ENCODE results near the gene SSU72.
"Not testable (repeated sequence)": the region's sequence is repeated elsewhere in the genome, so short reads cannot be mapped to it uniquely, and the experiment has no call there.

Gene SSU72

DNA sequence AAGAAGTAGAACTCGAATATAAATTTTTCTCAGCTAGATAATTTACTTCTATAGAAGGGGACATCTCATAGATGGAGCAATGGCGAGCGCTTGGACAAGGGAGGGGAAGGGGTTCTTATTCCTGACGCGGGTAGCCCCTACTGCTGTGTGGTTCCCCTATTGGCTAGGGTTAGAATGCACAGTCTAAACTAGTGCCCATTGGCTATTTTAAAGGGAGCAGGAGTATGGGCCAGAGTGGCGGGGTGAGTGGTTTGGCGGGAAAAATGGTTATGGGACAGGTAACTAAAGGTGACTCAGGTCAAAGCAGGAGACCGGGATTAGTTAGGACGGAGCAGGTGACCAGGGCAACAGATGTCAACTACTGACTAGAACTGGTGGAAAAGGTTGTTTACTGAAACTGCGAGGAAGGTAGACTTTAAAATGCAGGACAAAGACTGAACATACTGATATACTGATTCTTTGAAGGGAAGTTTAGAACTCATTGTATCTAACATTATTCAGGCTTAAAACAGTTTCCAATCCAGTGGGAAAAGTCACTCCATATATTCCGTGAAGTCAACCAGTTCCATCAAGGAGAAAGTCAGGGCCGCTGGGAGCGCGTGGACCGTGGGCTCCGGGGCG lies 63.6 kb downstream of the SSU72 start:
- in situ Hi-C loops (cut with MboI; ENCODE audit: low sequenced_read_pairs): no loop called here

DNA sequence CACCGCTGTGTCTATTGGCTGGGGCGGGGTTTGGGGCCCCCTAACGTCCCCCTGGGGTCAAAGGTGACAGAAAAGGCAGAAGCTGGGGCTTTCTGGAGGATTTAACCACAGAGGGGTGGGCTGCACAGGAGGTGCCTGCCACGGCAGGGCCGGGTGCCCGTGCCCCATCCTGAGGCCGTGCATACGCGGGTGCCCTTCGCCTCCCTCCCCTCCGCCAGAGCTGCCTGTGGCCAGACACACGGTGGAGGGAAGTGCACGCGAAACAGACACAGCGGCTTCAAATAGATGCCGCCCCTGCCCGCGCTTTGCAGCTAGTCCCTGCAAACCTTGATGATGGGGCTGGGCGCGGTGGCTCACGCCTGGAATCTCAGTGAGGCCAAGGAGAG lies 65.2 kb downstream of the SSU72 start:
- in situ Hi-C loops (cut with MboI; ENCODE audit: low sequenced_read_pairs): not testable (repeated sequence)

DNA sequence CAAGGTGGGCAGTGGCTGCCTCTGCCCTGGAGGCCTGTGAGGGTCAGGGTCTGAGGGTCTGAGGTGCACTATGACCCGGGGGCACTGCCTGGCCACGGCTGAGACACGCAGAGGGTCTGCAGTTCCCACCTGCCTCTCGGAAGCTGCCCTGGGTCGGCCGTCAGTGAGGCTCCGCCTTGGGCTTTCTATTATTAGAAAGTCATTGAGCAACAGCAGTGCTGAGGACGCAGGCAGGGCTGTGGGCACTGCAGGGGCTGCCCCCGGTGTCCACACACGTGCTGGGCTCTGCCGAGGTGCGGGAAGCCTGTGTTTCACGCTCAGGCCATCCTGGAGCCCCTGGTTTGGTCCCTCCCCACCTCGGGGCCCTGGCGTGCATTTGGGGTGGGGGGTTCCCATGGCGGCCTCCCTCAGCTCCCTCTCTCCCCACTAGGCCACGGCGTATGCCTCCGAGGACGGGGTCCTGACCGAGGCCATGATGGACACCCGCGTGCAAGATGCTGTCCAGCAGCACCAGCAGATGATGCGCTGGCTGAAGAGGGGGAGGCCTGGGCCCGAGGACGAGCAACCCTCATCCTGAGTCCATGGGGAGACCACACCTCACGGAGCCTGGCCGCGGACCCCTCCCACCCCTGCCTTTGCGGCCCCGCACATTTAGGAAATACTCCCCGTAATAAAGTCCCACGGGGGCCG lies 65.7 kb downstream of the SSU72 start:
- in situ Hi-C loops (cut with MboI; ENCODE audit: low sequenced_read_pairs): not testable (repeated sequence)

DNA sequence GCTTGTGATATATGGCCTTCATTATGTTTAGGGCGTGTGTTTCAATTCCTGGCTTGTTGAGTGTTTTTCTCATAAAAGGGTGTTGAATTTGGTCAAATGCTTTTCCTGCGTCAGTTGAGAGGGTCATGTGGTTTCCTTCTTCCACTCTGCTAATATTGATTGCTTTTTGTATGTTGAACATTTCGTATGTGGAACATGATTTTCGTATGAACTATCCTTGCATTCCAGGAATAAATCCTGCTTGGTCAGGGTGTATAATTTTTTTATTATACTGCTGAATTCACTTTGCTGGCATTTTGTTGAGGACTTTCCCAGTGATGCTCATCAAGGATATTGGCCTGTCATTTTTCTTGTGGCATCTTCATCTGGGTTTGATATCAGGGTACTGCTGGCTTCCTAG lies 67.4 kb downstream of the SSU72 start:
- in situ Hi-C loops (cut with MboI; ENCODE audit: low sequenced_read_pairs): no loop called here

DNA sequence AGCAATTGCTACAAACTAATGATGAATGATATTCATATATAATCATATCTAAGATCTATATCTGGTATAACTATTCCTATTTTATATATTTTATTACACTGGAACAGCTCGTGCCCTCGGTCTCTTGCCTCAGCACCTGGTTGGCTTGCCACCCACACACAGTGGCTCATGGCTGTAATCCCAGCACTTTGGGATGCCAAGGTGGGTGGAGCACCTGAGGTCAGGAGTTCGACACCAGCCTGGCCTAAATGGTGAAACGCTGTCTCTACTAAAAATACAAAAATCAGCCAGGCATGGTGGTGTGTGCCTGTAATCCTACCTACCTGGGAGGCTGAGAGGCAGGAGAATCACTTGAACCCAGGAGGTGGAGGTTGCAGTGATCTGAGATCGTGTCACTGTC lies 68.9 kb downstream of the SSU72 start:
- in situ Hi-C loops (cut with MboI; ENCODE audit: low sequenced_read_pairs): not testable (repeated sequence)

DNA sequence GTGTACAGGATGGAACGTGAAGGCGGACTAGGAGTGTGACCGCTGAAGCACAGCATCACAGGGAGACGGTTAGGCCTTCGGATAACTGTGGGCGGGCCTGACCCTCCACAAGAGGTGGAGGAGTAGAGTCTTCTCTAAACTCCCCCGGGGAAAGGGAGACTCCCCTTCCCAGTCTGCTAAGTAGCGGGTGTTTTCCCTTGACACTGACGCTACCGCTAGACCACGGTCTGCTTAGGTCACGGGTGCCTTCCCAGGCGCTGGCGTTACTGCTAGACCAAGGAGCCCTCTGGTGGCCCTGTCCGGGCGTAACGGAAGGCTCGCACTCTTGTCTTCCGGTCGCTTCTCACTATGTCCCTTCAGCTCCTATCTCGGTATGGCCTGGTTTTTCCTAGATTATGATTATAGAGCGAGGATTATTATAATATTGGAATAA lies 69.3 kb downstream of the SSU72 start:
- in situ Hi-C loops (cut with MboI; ENCODE audit: low sequenced_read_pairs): not testable (repeated sequence)

DNA sequence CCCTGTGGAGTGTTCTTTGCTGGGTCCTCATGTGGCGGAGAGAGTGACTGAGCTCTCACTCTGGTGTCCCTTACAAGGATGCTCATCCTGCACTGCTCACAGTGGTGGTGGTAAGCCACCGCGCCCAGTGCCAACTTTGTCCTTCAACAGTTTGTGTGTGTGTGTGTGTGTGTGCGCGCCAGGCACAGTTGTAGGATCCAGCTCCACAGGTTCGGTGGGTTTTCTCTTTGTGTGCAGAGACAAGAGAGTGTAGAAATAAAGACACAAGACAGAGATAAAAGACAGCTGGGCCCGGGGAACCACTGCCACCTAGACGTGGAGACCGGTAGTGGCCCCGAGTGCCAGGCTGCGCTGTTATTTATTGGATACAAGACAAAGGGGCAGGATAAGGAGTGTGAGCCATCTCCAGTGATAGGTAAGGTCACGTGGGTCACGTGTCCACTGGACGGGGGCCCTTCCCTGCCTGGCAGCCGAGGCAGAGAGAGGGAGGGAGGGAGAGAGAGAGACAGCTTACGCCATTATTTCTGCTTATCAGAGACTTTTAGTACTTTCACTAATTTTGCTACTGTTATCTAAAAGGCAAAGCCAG lies 69.8 kb downstream of the SSU72 start:
- in situ Hi-C loops (cut with MboI; ENCODE audit: low sequenced_read_pairs): not testable (repeated sequence)

DNA sequence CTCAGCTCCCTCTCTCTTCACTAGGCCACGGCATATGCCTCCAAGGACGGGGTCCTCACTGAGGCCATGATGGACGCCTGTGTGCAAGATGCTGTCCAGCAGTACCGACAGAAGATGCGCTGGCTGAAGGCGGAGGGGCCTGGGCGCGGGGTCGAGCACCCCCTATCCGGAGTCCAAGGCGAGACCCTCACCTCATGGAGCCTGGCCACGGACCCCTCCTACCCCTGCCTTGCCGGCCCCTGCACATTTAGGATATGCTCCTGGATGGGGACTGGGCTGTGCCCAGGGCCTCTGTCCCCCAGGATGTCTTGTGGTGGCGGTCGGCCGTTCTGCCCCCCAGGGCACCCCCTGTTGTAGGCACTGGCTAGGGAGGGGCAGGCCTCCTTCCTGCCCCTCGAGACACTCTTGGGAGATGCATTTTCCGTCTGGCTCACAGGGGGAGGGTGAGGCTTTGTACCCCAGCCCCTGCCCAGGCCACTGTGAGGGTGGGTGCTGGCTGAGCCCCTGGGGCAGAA lies 79.1 kb downstream of the SSU72 start:
- in situ Hi-C loops (cut with MboI; ENCODE audit: low sequenced_read_pairs): not testable (repeated sequence)

DNA sequence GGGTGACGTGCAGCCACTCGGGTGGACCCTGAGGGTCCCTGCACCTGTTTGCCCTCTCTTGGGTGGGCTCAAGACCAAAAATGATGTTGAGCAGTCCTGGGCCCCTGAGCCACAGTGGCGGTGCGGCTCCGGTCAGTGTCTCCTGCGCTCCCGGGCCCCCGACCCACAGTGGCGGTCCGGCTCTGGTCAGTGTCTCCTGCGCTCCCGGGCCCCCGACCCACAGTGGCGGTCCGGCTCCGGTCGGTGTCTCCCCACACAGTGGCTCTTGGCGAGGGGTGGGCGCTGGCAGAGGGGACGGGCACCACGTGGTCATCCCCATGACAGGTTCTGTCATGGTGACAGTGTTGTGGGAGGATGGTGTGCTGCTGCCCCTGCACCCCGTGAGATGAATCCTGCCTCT lies 80.4 kb downstream of the SSU72 start:
- in situ Hi-C loops (cut with MboI; ENCODE audit: low sequenced_read_pairs): not testable (repeated sequence)
